Measurements from ENCODE around the gene PSMD8. TPM values are rescaled to one million over a fixed set of nuclear protein-coding genes. Genes with fewer than 3 reads are reported as not detected.

PSMD8 gene
- polyA plus RNA-seq, 1 experiment: 287 TPM

- TF ChIP-seq CTCF (IDR thresholded peaks at IDR 0.05; ENCODE audit: low read depth, low read length): no peak
- no peak overlapping the region for H3K27ac ChIP-seq (ENCODE audit: low read depth, low read length)
- H3K27me3 ChIP-seq (ENCODE audit: control insufficient read depth, insufficient read depth, low read length): no peaks in the 10 kb centered on the region
- no peak for DNase-seq (ENCODE audit: low read depth, low spot score)
- CTCF ChIA-PET: interaction anchor here (1.1 to 3.3 kb wide), 3 partner anchors 8 to 133 kb away, joined by 5 to 21 read pairs (median 5); partner anchors contain the start of gene FAM98C
- H3K4me3 ChIP-seq (ENCODE audit: low read depth, low read length): peak overlapping the region; percentile 92; the same call in 1 of the 2 replicates
- H3K9me3 ChIP-seq (ENCODE audit: control insufficient read depth, insufficient read depth, low read length): no peaks in the 10 kb centered on the region
- POLR2A ChIA-PET: interaction anchor here (0.6 to 2.5 kb wide), 2 partner anchors 11 to 350 kb away, joined by 3 to 8 read pairs; partner anchors contain the start of gene GGN
Measured at GRCh38 chr19:38376576-38376975, 2.2 kb downstream of the PSMD8 start.

GRCh38 chr19:38377052-38377451 lies 2.7 kb downstream of the PSMD8 start:
- no peak for TF ChIP-seq CTCF (IDR thresholded peaks at IDR 0.05; ENCODE audit: low read depth, low read length)
- Histone ChIP-seq H3K27me3 (ENCODE audit: control insufficient read depth, insufficient read depth, low read length) (no peaks in the 10 kb centered on the region), H3K27ac (ENCODE audit: low read depth, low read length) (no peak overlapping the region), H3K4me3 (ENCODE audit: low read depth, low read length) (no peak overlapping the region), H3K9me3 (ENCODE audit: control insufficient read depth, insufficient read depth, low read length) (no peaks in the 10 kb centered on the region)
- CTCF ChIA-PET: no interaction called here
- DNase-seq (ENCODE audit: low read depth, low spot score): no peak
- POLR2A ChIA-PET: interaction anchor here (2.5 kb wide), 1 partner anchor 11 kb away, joined by 8 read pairs; the partner anchor contains the start of gene GGN

- no peak for DNase-seq (ENCODE audit: low read depth, low spot score)
- Histone ChIP-seq H3K27ac (ENCODE audit: low read depth, low read length) (no peak overlapping the region), H3K27me3 (ENCODE audit: control insufficient read depth, insufficient read depth, low read length) (no peaks in the 10 kb centered on the region), H3K9me3 (ENCODE audit: control insufficient read depth, insufficient read depth, low read length) (no peaks in the 10 kb centered on the region), H3K4me3 (ENCODE audit: low read depth, low read length) (no peak overlapping the region)
- no peak for TF ChIP-seq CTCF (IDR thresholded peaks at IDR 0.05; ENCODE audit: low read depth, low read length)
- ChIA-PET CTCF (interaction anchor here (0.6 to 1.5 kb wide), 3 partner anchors 24 to 467 kb away, joined by 3 to 6 read pairs (median 5); partner anchors contain the start of genes CATSPERG and FAM98C), POLR2A (interaction anchor here (2.5 kb wide), 1 partner anchor 9 kb away, joined by 8 read pairs; the partner anchor contains the start of gene GGN)
Measured at GRCh38 chr19:38378866-38379265, 4.5 kb downstream of the PSMD8 start.

- DNase-seq (ENCODE audit: low read depth, low spot score): no peak
- ChIA-PET CTCF (no interaction called here), POLR2A (no interaction called here)
- Histone ChIP-seq H3K4me3 (ENCODE audit: low read depth, low read length) (no peak overlapping the region), H3K27ac (ENCODE audit: low read depth, low read length) (no peak overlapping the region), H3K9me3 (ENCODE audit: control insufficient read depth, insufficient read depth, low read length) (peaks cover under 1% of the 10 kb centered on the region; the same call in 1 of the 2 replicates), H3K27me3 (ENCODE audit: control insufficient read depth, insufficient read depth, low read length) (no peaks in the 10 kb centered on the region)
- TF ChIP-seq CTCF (IDR thresholded peaks at IDR 0.05; ENCODE audit: low read depth, low read length): no peak
Measured at GRCh38 chr19:38381138-38381537, 6.8 kb downstream of the PSMD8 start.

- POLR2A ChIA-PET: no interaction called here
Measured at GRCh38 chr19:38383184-38383583, 8.8 kb downstream of the PSMD8 start.

More at GRCh38 chr19:38383184-38383583, 8.8 kb downstream of the PSMD8 start:
- CTCF ChIA-PET: no interaction called here
- Histone ChIP-seq H3K27ac (ENCODE audit: low read depth, low read length) (no peak overlapping the region), H3K27me3 (ENCODE audit: control insufficient read depth, insufficient read depth, low read length) (no peaks in the 10 kb centered on the region), H3K9me3 (ENCODE audit: control insufficient read depth, insufficient read depth, low read length) (peaks cover 4% of the 10 kb centered on the region; the same call in 1 of the 2 replicates), H3K4me3 (ENCODE audit: low read depth, low read length) (no peak overlapping the region)
- DNase-seq (ENCODE audit: low read depth, low spot score): no peak
- TF ChIP-seq CTCF (IDR thresholded peaks at IDR 0.05; ENCODE audit: low read depth, low read length): no peak
